Glutamatergic neuron (in vitro differentiated cells): Measurements from ENCODE around the gene SLC66A2. TPM values are rescaled to one million over a fixed set of nuclear protein-coding genes. Genes with fewer than 3 reads are reported as not detected.
"Not testable (repeated sequence)": the region's sequence is repeated elsewhere in the genome, so short reads cannot be mapped to it uniquely, and the experiment has no call there.

ENCODE experiments used
- DNase-seq: peaks from one replicate; pipeline ENCODE4 v3.0.0; 2022
- H3K27ac Mint-ChIP-seq: one replicate; pipeline ENCODE4 v1.8.0; 2020; ENCODE audit warnings: mild to moderate bottlenecking, mixed read lengths, inconsistent platforms; ENCODE audit not compliant: unreplicated experiment
- H3K27me3 Mint-ChIP-seq: one replicate; pipeline ENCODE4 v1.8.0; 2020; ENCODE audit warnings: mild to moderate bottlenecking, moderate library complexity, mixed read lengths, inconsistent platforms; ENCODE audit not compliant: unreplicated experiment
- H3K36me3 Mint-ChIP-seq: one replicate; pipeline ENCODE4 v1.8.0; 2020; ENCODE audit warnings: mild to moderate bottlenecking, mixed read lengths, inconsistent platforms; ENCODE audit not compliant: unreplicated experiment
- H3K4me1 Mint-ChIP-seq: one replicate; pipeline ENCODE4 v1.8.0; 2020; ENCODE audit warnings: mild to moderate bottlenecking, low read depth, mixed read lengths, inconsistent platforms; ENCODE audit not compliant: unreplicated experiment
- H3K4me3 Mint-ChIP-seq: one replicate; pipeline ENCODE4 v1.8.0; 2020; ENCODE audit warnings: mild to moderate bottlenecking, mixed read lengths, inconsistent platforms; ENCODE audit not compliant: unreplicated experiment
- H3K9me3 Mint-ChIP-seq: one replicate; pipeline ENCODE4 v1.8.0; 2020; ENCODE audit warnings: mild to moderate bottlenecking, moderate library complexity, mixed read lengths, inconsistent platforms; ENCODE audit not compliant: unreplicated experiment
- CTCF ChIP-seq: fragments of 200-600 bp; sonication (generic); IDR thresholded peaks from one replicate; pipeline ENCODE4 v1.5.0; 2021; ENCODE audit not compliant: partially characterized antibody, unreplicated experiment
- long read RNA-seq: library from polyadenylated mRNA; unstranded; transcript quantifications from one replicate; pipeline ENCODE4 v2.0.0, GENCODE V29; 2020; ENCODE audit not compliant: unreplicated experiment
- total RNA-seq: library from RNA; stranded (reverse); fragmentation: NEBNext Ultra II Directional; extraction: Animal tissue kit (Norgen Biotek cat#: 25700); gene quantifications from one replicate; pipeline ENCODE4 v1.2.1, GENCODE V29; 2021; ENCODE audit not compliant: unreplicated experiment

SLC66A2 gene
- 56.6 TPM for total RNA-seq
- long read RNA-seq, partial matches to known transcripts = 0 of 6 reads
- long read RNA-seq, other reads (novel, unspliced or antisense) = 6 of 6 reads

GRCh38 chr18:79951545-79952455, at the start of gene SLC66A2:
SLC66A2 (minus strand) TSS chr18:79951653; CDS start chr18:79950926, 727 bp downstream.
- TF ChIP-seq CTCF = no peak
- peak; percentile 99 for DNase-seq
- H3K27me3 Mint-ChIP-seq = peaks cover 11% of the 10 kb centered on the region
- H3K36me3 Mint-ChIP-seq = peaks cover 3% of the 10 kb centered on the region
- H3K4me3 Mint-ChIP-seq = peak within 1 kb of the TSS; percentile 91
- peak within 1 kb of the TSS; percentile 82 for H3K27ac Mint-ChIP-seq
- H3K9me3 Mint-ChIP-seq = peaks cover 13% of the 10 kb centered on the region
- peaks cover 9% of the 10 kb centered on the region for H3K4me1 Mint-ChIP-seq

GRCh38 chr18:80000877-80001276, 49.4 kb upstream of the SLC66A2 start:
- Mint-ChIP-seq H3K4me1 (no peaks in the 10 kb centered on the region), H3K36me3 (peaks cover 22% of the 10 kb centered on the region), H3K27me3 (peaks cover 2% of the 10 kb centered on the region), H3K4me3 (no peak overlapping the region), H3K9me3 (peaks cover 10% of the 10 kb centered on the region), H3K27ac (no peak overlapping the region)
- TF ChIP-seq CTCF = no peak
- no peak for DNase-seq

- H3K27ac Mint-ChIP-seq, H3K27me3 Mint-ChIP-seq, H3K9me3 Mint-ChIP-seq, H3K4me3 Mint-ChIP-seq, DNase-seq, H3K4me1 Mint-ChIP-seq: not testable (repeated sequence)
- H3K36me3 Mint-ChIP-seq = peaks cover 22% of the 10 kb centered on the region
Observed at GRCh38 chr18:79999701-80000100, 48.2 kb upstream of the SLC66A2 start.

- DNase-seq = no peak
- Mint-ChIP-seq H3K9me3 (peaks cover 7% of the 10 kb centered on the region), H3K4me1 (peaks cover 9% of the 10 kb centered on the region), H3K4me3 (no peak overlapping the region), H3K27me3 (peaks cover 5% of the 10 kb centered on the region), H3K27ac (no peak overlapping the region), H3K36me3 (no peaks in the 10 kb centered on the region)
- no peak for TF ChIP-seq CTCF
Observed at GRCh38 chr18:79991494-79991893, 40.0 kb upstream of the SLC66A2 start.

- Mint-ChIP-seq H3K4me1 (peaks cover 14% of the 10 kb centered on the region), H3K36me3 (peaks cover 5% of the 10 kb centered on the region), H3K27ac (peak overlapping the region; percentile 97), H3K27me3 (peaks cover 5% of the 10 kb centered on the region), H3K4me3 (peak overlapping the region; percentile 95), H3K9me3 (peaks cover 7% of the 10 kb centered on the region)
- DNase-seq = no peak
- no peak for TF ChIP-seq CTCF
Observed at GRCh38 chr18:79989195-79989497, 37.7 kb upstream of the SLC66A2 start.
